Naive thymus-derived CD8-positive, alpha-beta T cell (primary cell): ENCODE measurements around the gene GRK1. TPM values are rescaled to one million over a fixed set of nuclear protein-coding genes. Genes with fewer than 3 reads are reported as not detected.
A peak's percentile ranks its signal among the peaks of the same experiment; 100 is the strongest.
"Not testable (repeated sequence)": the region's sequence is repeated elsewhere in the genome, so short reads cannot be mapped to it uniquely, and the experiment has no call there.

Experiments
- ATAC-seq, 2 donors: fragments of 150-1000 bp; cut with Tn5 transposase in 1 of 2; sonication (Bioruptor Pico), chemical (Tn5 transposase) in 1 of 2; 1 replicate in 1 of 2; 2 replicates in 1 of 2; pipeline ENCODE4 v1.10.0; 2021; ENCODE audit warnings: mild to moderate bottlenecking in 2 of 2, moderate library complexity in 2 of 2
- POLR2A ChIA-PET: fragments of 350-600 bp; sonication (Branson Sonifier 250); formaldehyde crosslinking; loops from one replicate; lab custom pipeline; 2021; ENCODE audit warnings: antibody characterized with exemption; lab: Charles Lee
- DNase-seq, 10 donors: peaks; one replicate each; pipeline versions ENCODE4 v3.0.0 to v3.0.0-alpha.2; 2020 to 2022
- H3K27ac Mint-ChIP-seq, 10 donors: one replicate each; pipeline ENCODE4 v1.8.0; 2020 to 2022; ENCODE audit warnings: mild to moderate bottlenecking in 10 of 10, mixed read lengths in 10 of 10, moderate library complexity in 4 of 10, inconsistent platforms in 1 of 10
- H3K27me3 Mint-ChIP-seq, 5 donors: one replicate each; pipeline ENCODE4 v1.8.0; 2021 to 2022; ENCODE audit warnings: mixed read lengths in 5 of 5
- H3K36me3 Mint-ChIP-seq, 3 donors: one replicate each; pipeline ENCODE4 v1.8.0; 2020 to 2022; ENCODE audit warnings: mixed read lengths in 3 of 3, mild to moderate bottlenecking in 2 of 3, inconsistent platforms in 1 of 3
- H3K4me1 Mint-ChIP-seq, 4 donors: one replicate each; pipeline ENCODE4 v1.8.0; 2021 to 2022; ENCODE audit warnings: mixed read lengths in 4 of 4
- H3K4me3 Mint-ChIP-seq, 10 donors: one replicate each; pipeline ENCODE4 v1.8.0; 2020 to 2022; ENCODE audit warnings: mild to moderate bottlenecking in 10 of 10, mixed read lengths in 10 of 10, moderate library complexity in 6 of 10, inconsistent platforms in 1 of 10
- H3K9me3 Mint-ChIP-seq, 9 donors: one replicate each; pipeline ENCODE4 v1.8.0; 2020 to 2022; ENCODE audit warnings: mixed read lengths in 9 of 9, mild to moderate bottlenecking in 3 of 9, inconsistent platforms in 1 of 9, moderate library complexity in 1 of 9
- polyA plus RNA-seq, 3 donors: library from polyadenylated mRNA; unstranded; fragments of 300-500 nt; fragmentation: Illumina TruSeq; gene quantifications; one replicate each; pipeline ENCODE4 v1.2.3, GENCODE V29; 2021
- total RNA-seq, 8 experiments: library from RNA in 2 of 8; stranded (reverse) in 2 of 8; gene quantifications; one replicate each; pipeline ENCODE4 v1.2.3 and lab custom pipeline; 2021 to 2026

GRK1 gene
- total and polyA plus RNA-seq, 5 experiments from 2014 or later = not detected

DNA sequence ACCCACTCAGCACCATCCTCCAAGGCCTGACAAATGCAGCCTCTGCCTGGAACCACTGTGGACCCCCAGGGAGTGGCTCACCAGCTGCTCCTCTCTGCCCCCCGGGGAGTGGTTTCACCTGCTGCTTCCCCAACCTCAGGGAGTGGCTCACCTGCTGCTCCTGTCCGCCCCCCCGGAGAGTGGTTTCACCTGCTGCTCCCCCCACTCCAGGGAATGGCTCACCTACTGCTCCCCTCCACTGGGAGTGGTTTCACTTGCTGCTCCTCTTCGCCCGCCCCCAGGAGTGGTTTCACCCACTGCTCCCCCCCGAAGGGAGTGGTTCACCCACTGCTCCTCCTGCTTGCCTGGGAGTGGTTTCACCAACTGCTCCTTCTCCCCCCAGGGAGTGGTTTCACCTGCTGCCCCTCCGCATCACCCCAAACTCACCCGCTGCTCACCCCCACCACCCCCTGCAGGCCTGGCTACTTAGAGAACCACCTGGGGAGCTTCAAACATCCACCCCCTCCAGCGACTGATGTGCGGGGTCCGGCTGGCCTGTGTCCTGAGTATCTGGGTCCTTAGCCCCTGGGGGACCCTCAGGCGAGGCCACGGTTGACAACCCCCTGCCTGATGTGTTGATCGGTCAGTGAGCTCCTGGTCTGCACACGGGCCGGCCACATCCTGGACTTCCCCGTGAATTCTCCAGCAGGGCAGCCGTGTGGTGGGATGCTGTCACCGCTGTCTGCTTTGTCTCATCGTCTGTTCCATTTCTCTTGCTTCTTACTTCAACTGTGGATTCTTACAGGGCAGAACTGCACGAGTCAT lies 77.4 kb downstream of the GRK1 start:
- no peaks in the 10 kb centered on the region for H3K36me3 Mint-ChIP-seq
- H3K4me3 Mint-ChIP-seq = no peak overlapping the region
- peaks cover 2 to 43% (median 14%) of the 10 kb centered on the region in 5 donors for H3K27me3 Mint-ChIP-seq
- POLR2A ChIA-PET = interaction anchor here (0.7 kb wide), 1 partner anchor 591 kb away, joined by 3 read pairs; no protein-coding TSS in a partner anchor
- ATAC-seq (no peak), DNase-seq (no peak)
- peaks cover 0 to 3% (median 0%) of the 10 kb centered on the region in 9 donors for H3K9me3 Mint-ChIP-seq
- H3K4me1 Mint-ChIP-seq = peaks cover 16 to 30% (median 26%) of the 10 kb centered on the region in 4 donors
- H3K27ac Mint-ChIP-seq = no peak overlapping the region

GRCh38 chr13:113745059-113745458 lies 78.0 kb downstream of the GRK1 start:
- Mint-ChIP-seq H3K27ac (peak overlapping the region in 1 of 10 donors; percentile 18), H3K4me1 (peaks cover 16 to 30% (median 26%) of the 10 kb centered on the region in 4 donors), H3K36me3 (no peaks in the 10 kb centered on the region), H3K9me3 (peaks cover 0 to 3% (median 0%) of the 10 kb centered on the region in 9 donors), H3K4me3 (no peak overlapping the region), H3K27me3 (peaks cover 2 to 37% (median 11%) of the 10 kb centered on the region in 5 donors)
- DNase-seq = no peak
- POLR2A ChIA-PET = interaction anchor here (0.7 kb wide), 1 partner anchor 590 kb away, joined by 3 read pairs; no protein-coding TSS in a partner anchor
- ATAC-seq = no peak

GRCh38 chr13:113745500-113746142 lies 78.6 kb downstream of the GRK1 start:
- H3K27me3 Mint-ChIP-seq = peaks cover 2 to 33% (median 10%) of the 10 kb centered on the region in 5 donors
- H3K4me1 Mint-ChIP-seq = peaks cover 15 to 27% (median 23%) of the 10 kb centered on the region in 4 donors
- ATAC-seq, POLR2A ChIA-PET, H3K9me3 Mint-ChIP-seq, DNase-seq, H3K36me3 Mint-ChIP-seq, H3K4me3 Mint-ChIP-seq: not testable (repeated sequence)
- peak overlapping the region in 1 of 10 donors; percentile 81 for H3K27ac Mint-ChIP-seq

- Mint-ChIP-seq H3K9me3 (peaks cover 0 to 3% (median 0%) of the 10 kb centered on the region in 9 donors), H3K36me3 (no peaks in the 10 kb centered on the region), H3K27me3 (peaks cover 2 to 28% (median 7%) of the 10 kb centered on the region in 5 donors), H3K27ac (peak overlapping the region in 1 of 10 donors; percentile 87), H3K4me3 (no peak overlapping the region), H3K4me1 (peaks cover 10 to 22% (median 19%) of the 10 kb centered on the region in 4 donors)
- DNase-seq (no peak), ATAC-seq (no peak)
- POLR2A ChIA-PET = no interaction called here
Observed at GRCh38 chr13:113746143-113746525, 79.1 kb downstream of the GRK1 start.

GRCh38 chr13:113746671-113747070 lies 79.7 kb downstream of the GRK1 start:
- H3K27ac Mint-ChIP-seq = no peak overlapping the region
- POLR2A ChIA-PET = no interaction called here
- ATAC-seq (no peak), DNase-seq (no peak)
- peaks cover 0 to 3% (median 0%) of the 10 kb centered on the region in 9 donors for H3K9me3 Mint-ChIP-seq
- peaks cover 2 to 24% (median 4%) of the 10 kb centered on the region in 5 donors for H3K27me3 Mint-ChIP-seq
- H3K4me3 Mint-ChIP-seq = no peak overlapping the region
- H3K4me1 Mint-ChIP-seq = peaks cover 6 to 17% (median 14%) of the 10 kb centered on the region in 4 donors
- H3K36me3 Mint-ChIP-seq = no peaks in the 10 kb centered on the region

DNA sequence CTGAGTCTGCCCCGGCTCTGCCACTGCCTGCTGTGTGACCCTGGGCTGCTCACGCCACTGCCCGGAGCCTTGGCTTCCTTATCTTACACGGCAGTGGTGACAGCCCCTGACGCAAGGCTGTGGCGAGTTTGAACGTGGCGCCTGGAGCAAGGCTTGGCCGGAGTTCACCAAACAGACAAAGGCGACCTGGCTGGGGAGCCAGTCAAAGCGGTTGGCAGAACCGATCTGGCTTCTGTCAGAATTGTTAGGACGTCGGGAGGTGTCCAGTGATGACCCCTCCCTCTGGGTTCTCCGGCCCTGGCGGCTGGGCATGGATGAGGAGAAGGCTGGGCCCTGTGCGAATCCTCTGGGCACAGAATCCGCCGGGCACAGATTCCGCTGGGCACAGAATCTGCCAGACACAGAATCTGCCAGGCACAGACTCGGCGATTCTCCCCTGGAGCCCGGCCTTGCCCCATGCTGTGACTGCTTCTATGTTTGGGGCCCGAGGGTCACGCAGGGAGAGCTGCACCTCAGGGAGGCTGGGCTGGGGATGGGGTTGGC lies 80.3 kb downstream of the GRK1 start:
- POLR2A ChIA-PET = no interaction called here
- Mint-ChIP-seq H3K27me3 (peaks cover 2 to 17% (median 4%) of the 10 kb centered on the region in 5 donors), H3K36me3 (no peaks in the 10 kb centered on the region), H3K4me3 (no peak overlapping the region), H3K4me1 (peaks cover 4 to 10% (median 7%) of the 10 kb centered on the region in 4 donors), H3K27ac (no peak overlapping the region), H3K9me3 (peaks cover 0 to 3% (median 0%) of the 10 kb centered on the region in 9 donors)
- DNase-seq (no peak), ATAC-seq (no peak)

DNA sequence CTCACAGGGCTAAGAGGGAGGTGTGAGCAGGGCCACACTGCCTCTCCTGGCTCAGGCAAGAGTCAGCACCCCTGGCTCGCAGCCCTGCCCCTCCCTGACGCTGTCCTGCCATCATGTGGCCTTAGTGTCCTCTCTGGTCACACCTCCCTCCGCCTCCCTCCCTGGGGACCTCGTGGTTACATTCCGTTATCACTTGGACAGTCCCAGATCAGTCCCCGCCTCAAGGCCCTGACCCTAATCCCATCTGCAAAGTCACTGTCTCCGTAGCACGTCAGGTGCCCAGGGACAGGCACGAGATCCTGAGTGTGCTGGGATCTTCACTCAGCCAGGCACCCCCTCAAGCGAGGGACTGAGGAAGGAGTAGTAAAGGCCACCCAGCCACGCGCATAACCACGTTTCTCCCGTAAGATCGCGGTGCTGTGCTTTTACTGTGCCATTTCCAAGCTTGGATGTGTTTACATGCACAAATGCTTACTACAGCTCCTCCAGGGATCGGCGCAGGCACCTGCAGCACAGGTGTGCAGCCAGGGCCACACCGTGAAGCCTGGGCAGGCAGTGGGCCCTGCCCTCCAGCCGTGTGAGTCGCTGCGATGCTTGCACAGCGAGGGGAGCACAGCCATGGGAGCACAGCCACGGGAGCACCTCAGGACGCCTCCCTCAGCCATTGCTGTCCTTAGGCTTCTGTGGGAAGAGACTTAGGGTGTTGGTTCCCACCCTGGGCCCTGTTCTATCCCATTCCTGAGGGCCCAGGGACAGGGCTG lies 81.3 kb downstream of the GRK1 start:
- POLR2A ChIA-PET = no interaction called here
- Mint-ChIP-seq H3K27ac (no peak overlapping the region), H3K4me3 (no peak overlapping the region), H3K9me3 (peaks cover 0 to 3% (median 0%) of the 10 kb centered on the region in 9 donors), H3K36me3 (no peaks in the 10 kb centered on the region), H3K27me3 (peaks cover 2 to 11% (median 4%) of the 10 kb centered on the region in 5 donors), H3K4me1 (peaks cover 0 to 2% (median 1%) of the 10 kb centered on the region in 4 donors)
- DNase-seq (peak in 1 of 10 donors; percentile 59), ATAC-seq (no peak)

DNA sequence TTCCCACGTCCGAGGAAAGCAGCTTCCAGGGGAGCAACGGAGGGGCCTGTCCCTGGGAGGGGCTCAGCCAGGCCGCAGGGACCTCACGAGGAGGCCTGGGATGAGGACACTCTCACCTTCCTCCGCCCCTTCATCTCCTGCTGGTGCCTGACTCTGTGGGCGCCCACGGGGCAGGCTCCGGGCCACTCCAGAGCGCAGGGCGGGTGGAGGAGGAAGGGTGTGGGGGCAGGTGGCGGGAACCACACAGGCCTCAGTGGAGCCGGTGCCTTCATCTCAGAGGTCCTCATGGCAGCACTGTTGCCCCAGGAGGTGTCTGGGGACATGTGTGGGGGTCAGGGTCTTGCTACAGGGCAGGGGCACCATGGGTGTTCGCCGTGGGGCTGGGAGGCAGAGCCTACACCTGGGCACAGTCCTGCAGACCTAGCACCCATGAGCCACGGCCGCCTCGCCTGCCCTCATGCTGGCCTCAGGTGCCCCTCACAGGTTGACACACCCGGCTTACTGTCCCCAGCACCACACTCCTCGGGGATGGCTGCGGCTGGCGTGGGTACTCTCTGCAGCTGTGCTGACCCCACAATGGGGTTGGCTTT lies 81.9 kb downstream of the GRK1 start:
- H3K4me3 Mint-ChIP-seq = no peak overlapping the region
- POLR2A ChIA-PET = no interaction called here
- no peaks in the 10 kb centered on the region for H3K36me3 Mint-ChIP-seq
- peaks cover 2 to 8% (median 4%) of the 10 kb centered on the region in 5 donors for H3K27me3 Mint-ChIP-seq
- H3K9me3 Mint-ChIP-seq = peaks cover 0 to 2% (median 0%) of the 10 kb centered on the region in 9 donors
- no peak for ATAC-seq
- peak in 1 of 10 donors; percentile 59 for DNase-seq
- H3K27ac Mint-ChIP-seq = no peak overlapping the region
- peaks cover 0 to 2% (median 1%) of the 10 kb centered on the region in 4 donors for H3K4me1 Mint-ChIP-seq

DNA sequence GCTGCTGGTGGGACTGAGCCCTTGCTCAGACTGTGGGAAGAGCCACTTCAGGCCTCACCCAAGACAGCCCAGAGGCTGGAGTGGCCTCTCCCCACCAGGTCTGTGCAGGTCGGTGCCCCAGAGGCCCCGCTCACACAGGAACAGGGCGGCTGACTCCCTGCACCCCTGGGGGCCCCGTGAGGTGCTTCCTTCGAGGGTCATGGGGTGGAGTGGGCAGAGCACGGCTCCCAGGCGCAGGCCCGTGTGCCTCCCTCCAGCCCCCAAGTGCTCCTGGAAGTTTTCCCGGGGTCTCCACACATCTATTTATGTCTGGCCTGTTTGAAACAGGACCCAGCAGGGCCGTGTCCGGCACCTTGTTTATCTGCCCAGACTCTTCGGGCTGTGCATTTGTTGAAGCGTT lies 82.5 kb downstream of the GRK1 start:
- DNase-seq (peak in 1 of 10 donors; percentile 31), ATAC-seq (no peak)
- H3K4me3 Mint-ChIP-seq = no peak overlapping the region
- H3K9me3 Mint-ChIP-seq = peaks cover 0 to 2% (median 0%) of the 10 kb centered on the region in 9 donors
- H3K27me3 Mint-ChIP-seq = peaks cover 2 to 10% (median 4%) of the 10 kb centered on the region in 5 donors
- H3K36me3 Mint-ChIP-seq = no peaks in the 10 kb centered on the region
- POLR2A ChIA-PET = interaction anchor here (0.9 kb wide), 1 partner anchor 9 kb away, joined by 3 read pairs; no protein-coding TSS in a partner anchor
- peak overlapping the region in 1 of 10 donors; percentile 51 for H3K27ac Mint-ChIP-seq
- H3K4me1 Mint-ChIP-seq = peaks cover 0 to 2% (median 1%) of the 10 kb centered on the region in 4 donors

DNA sequence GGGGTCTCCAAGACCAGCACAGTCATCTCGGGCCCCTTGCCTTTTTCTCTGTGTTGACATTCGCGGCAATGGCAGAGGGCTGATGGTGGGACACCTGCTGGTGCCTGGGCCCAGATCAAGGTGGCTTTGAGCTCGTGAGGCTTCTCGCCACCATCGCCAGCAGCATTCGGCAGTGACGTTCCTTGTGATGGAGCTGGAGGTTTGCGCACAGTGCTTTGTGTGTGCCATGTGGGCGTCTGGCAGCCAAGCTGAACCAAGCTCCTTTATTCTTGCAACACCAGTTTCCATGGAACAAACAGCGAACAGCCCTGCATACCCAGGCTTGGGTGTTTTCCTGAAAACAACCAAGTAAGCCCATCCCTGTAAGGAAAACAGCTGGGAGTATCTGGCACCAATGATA lies 82.9 kb downstream of the GRK1 start:
- Mint-ChIP-seq H3K27me3 (peaks cover 0 to 10% (median 3%) of the 10 kb centered on the region in 5 donors), H3K4me3 (no peak overlapping the region), H3K9me3 (peaks cover 0 to 4% (median 0%) of the 10 kb centered on the region in 9 donors), H3K4me1 (peaks cover 0 to 2% (median 0%) of the 10 kb centered on the region in 4 donors), H3K27ac (peak overlapping the region in 1 of 10 donors; percentile 51), H3K36me3 (no peaks in the 10 kb centered on the region)
- DNase-seq = peak in 1 of 10 donors; percentile 18
- POLR2A ChIA-PET = interaction anchor here (0.9 kb wide), 1 partner anchor 9 kb away, joined by 3 read pairs; no protein-coding TSS in a partner anchor
- ATAC-seq = no peak

- peaks cover 0 to 11% (median 4%) of the 10 kb centered on the region in 5 donors for H3K27me3 Mint-ChIP-seq
- ATAC-seq (no peak), DNase-seq (no peak)
- POLR2A ChIA-PET = interaction anchor here (0.9 kb wide), 1 partner anchor 10 kb away, joined by 3 read pairs; no protein-coding TSS in a partner anchor
- peaks cover 0 to 4% (median 0%) of the 10 kb centered on the region in 9 donors for H3K9me3 Mint-ChIP-seq
- H3K4me3 Mint-ChIP-seq = no peak overlapping the region
- no peaks in the 10 kb centered on the region for H3K4me1 Mint-ChIP-seq
- no peaks in the 10 kb centered on the region for H3K36me3 Mint-ChIP-seq
- no peak overlapping the region for H3K27ac Mint-ChIP-seq
Observed at GRCh38 chr13:113750554-113751399, 83.8 kb downstream of the GRK1 start.
